A549 treated with AZD9567 at 1 μM for 4 hours (cell line): ENCODE data around the gene NKX1-1. TPM values are rescaled to one million over a fixed set of nuclear protein-coding genes. Genes with fewer than 3 reads are reported as not detected.

ENCODE experiments used
- total RNA-seq: library from RNA; stranded (reverse); fragments of 200-300 nt; extraction: Qiagen RNA extraction; gene quantifications from 5 replicates; pipeline ENCODE4 v1.2.3, GENCODE V29; 2022; ENCODE audit not compliant: insufficient read depth

The NKX1-1 gene
- not detected in 5 replicates for total RNA-seq

GRCh38 chr4:1406394-1406980 lies at the start of gene NKX1-1:
NKX1-1 (minus strand) TSS chr4:1406442; CDS start chr4:1406442, 0 bp downstream.

Other genes with a start within 250 kb of the NKX1-1 start
- 0.19 to 0.50 TPM (median 0.36 TPM) in 4 of 5 replicates, not detected in the other for gene SPON2, start 233.9 kb downstream of the NKX1-1 start, total RNA-seq
- 82.6 to 97.1 TPM (median 86.6 TPM) in 5 replicates for gene CTBP1, start 157.3 kb downstream of the NKX1-1 start, total RNA-seq
- 58.8 to 67.3 TPM (median 66.3 TPM) in 5 replicates for gene MAEA, start 116.6 kb downstream of the NKX1-1 start, total RNA-seq
- gene UVSSA, start 59.2 kb downstream of the NKX1-1 start, total RNA-seq: 4.0 to 6.5 TPM (median 5.1 TPM) in 5 replicates